ENCODE results near the gene AGPAT4.

AGPAT4 gene

GRCh38 chr6:161281092-161281491 is 7.2 kb upstream of the AGPAT4 start:
- no peak for DNase-seq (ENCODE audit: low read depth)

GRCh38 chr6:161279677-161280415 is 6.0 kb upstream of the AGPAT4 start:
- no peak for DNase-seq (ENCODE audit: low read depth)

GRCh38 chr6:161276605-161277155 is 2.8 kb upstream of the AGPAT4 start:
- no peak for DNase-seq (ENCODE audit: low read depth)

- DNase-seq (ENCODE audit: low read depth): no peak
Measured at GRCh38 chr6:161274898-161275297, 1.0 kb upstream of the AGPAT4 start.

GRCh38 chr6:161274488-161274858 is 612 bp upstream of the AGPAT4 start:
- DNase-seq (ENCODE audit: low read depth): no peak

- DNase-seq (ENCODE audit: low read depth): no peak
Measured at GRCh38 chr6:161273274-161273751, 548 bp downstream of the AGPAT4 start.

- DNase-seq (ENCODE audit: low read depth): no peak
Measured at GRCh38 chr6:161272635-161273273, 1.1 kb downstream of the AGPAT4 start.

- DNase-seq (ENCODE audit: low read depth): no peak
Measured at GRCh38 chr6:161271343-161272030, 2.4 kb downstream of the AGPAT4 start.

GRCh38 chr6:161270116-161270515 is 3.7 kb downstream of the AGPAT4 start:
- no peak for DNase-seq (ENCODE audit: low read depth)

GRCh38 chr6:161269310-161269709 is 4.6 kb downstream of the AGPAT4 start:
- DNase-seq (ENCODE audit: low read depth): no peak

- DNase-seq (ENCODE audit: low read depth): no peak
Measured at GRCh38 chr6:161268531-161269210, 5.2 kb downstream of the AGPAT4 start.

- DNase-seq (ENCODE audit: low read depth): no peak
Measured at GRCh38 chr6:161266513-161267230, 7.2 kb downstream of the AGPAT4 start.

- DNase-seq (ENCODE audit: low read depth): no peak
Measured at GRCh38 chr6:161265975-161266374, 7.9 kb downstream of the AGPAT4 start.

GRCh38 chr6:161265554-161265953 is 8.3 kb downstream of the AGPAT4 start:
- DNase-seq (ENCODE audit: low read depth): no peak

GRCh38 chr6:161264181-161264580 is 9.7 kb downstream of the AGPAT4 start:
- DNase-seq (ENCODE audit: low read depth): no peak

GRCh38 chr6:161261816-161262215 is 12.0 kb downstream of the AGPAT4 start:
- no peak for DNase-seq (ENCODE audit: low read depth)

GRCh38 chr6:161261325-161261724 is 12.5 kb downstream of the AGPAT4 start:
- DNase-seq (ENCODE audit: low read depth): no peak

GRCh38 chr6:161259302-161259701 is 14.6 kb downstream of the AGPAT4 start:
- no peak for DNase-seq (ENCODE audit: low read depth)

- no peak for DNase-seq (ENCODE audit: low read depth)
Measured at GRCh38 chr6:161257793-161258457, 15.9 kb downstream of the AGPAT4 start.

GRCh38 chr6:161256407-161256806 is 17.5 kb downstream of the AGPAT4 start:
- DNase-seq (ENCODE audit: low read depth): no peak

- DNase-seq (ENCODE audit: low read depth): no peak
Measured at GRCh38 chr6:161255518-161255917, 18.3 kb downstream of the AGPAT4 start.
